ENCODE data around the gene BLMH.

- TF ChIP-seq CTCF (IDR thresholded peaks at IDR 0.05) (no peak), POLR2AphosphoS5 (IDR thresholded peaks at IDR 0.05) (no peak), EP300 (IDR thresholded peaks at IDR 0.05) (no peak), POLR2A (IDR thresholded peaks at IDR 0.05) (no peak)
These were observed 25.0 kb upstream of the BLMH start for GRCh38 chr17:30316736-30317135.
